H9 (cell line): ENCODE data around the gene TMSB4Y. TPM values are rescaled to one million over a fixed set of nuclear protein-coding genes. Genes with fewer than 3 reads are reported as not detected.

Experiments used
- DNase-seq: peaks from one replicate; pipeline ENCODE4 v3.0.0-alpha.2; 2017
- H2AFZ ChIP-seq: one replicate; pipeline ENCODE4 v1.6.1; 2013; ENCODE audit warnings: mild to moderate bottlenecking, low read length, control low read depth, moderate library complexity
- H2AK5ac ChIP-seq: 2 replicates; pipeline ENCODE4 v1.6.1; 2013; ENCODE audit warnings: low read length, control low read depth, mixed read lengths; ENCODE audit not compliant: insufficient read length
- H2BK120ac ChIP-seq: one replicate; pipeline ENCODE4 v1.6.1; 2013; ENCODE audit warnings: low read depth, mild to moderate bottlenecking, low read length, control low read depth, inconsistent platforms; ENCODE audit not compliant: poor library complexity, severe bottlenecking
- H2BK12ac ChIP-seq: 2 replicates; pipeline ENCODE4 v1.6.1; 2013; ENCODE audit warnings: low read length, control low read depth, mixed read lengths, low read depth; ENCODE audit not compliant: insufficient read length
- H2BK15ac ChIP-seq: 2 replicates; pipeline ENCODE4 v1.6.1; 2013; ENCODE audit warnings: low read depth, low read length, control low read depth
- H2BK20ac ChIP-seq: one replicate; pipeline ENCODE4 v1.6.1; 2013; ENCODE audit warnings: low read depth, mild to moderate bottlenecking, low read length, control low read depth, inconsistent platforms; ENCODE audit not compliant: poor library complexity, severe bottlenecking
- H2BK5ac ChIP-seq: 2 replicates; pipeline ENCODE4 v1.6.1; 2013; ENCODE audit warnings: low read length, control low read depth, mixed read lengths; ENCODE audit not compliant: insufficient read length
- H3K14ac ChIP-seq: 2 replicates; pipeline ENCODE4 v1.6.1; 2013; ENCODE audit warnings: low read length, control low read depth; ENCODE audit not compliant: insufficient read depth
- H3K18ac ChIP-seq: 2 replicates; pipeline ENCODE4 v1.6.1; 2013; ENCODE audit warnings: low read depth, mild to moderate bottlenecking, mixed read lengths, low read length, control low read depth; ENCODE audit not compliant: insufficient read length
- H3K23ac ChIP-seq: 2 replicates; pipeline ENCODE4 v1.6.1; 2013; ENCODE audit warnings: low read length, control low read depth, mixed read lengths, low read depth; ENCODE audit not compliant: insufficient read length
- H3K23me2 ChIP-seq: 2 replicates; pipeline ENCODE4 v1.6.1; 2013; ENCODE audit warnings: low read depth, mild to moderate bottlenecking, mixed read lengths, low read length, control low read depth; ENCODE audit not compliant: insufficient read length, poor library complexity, severe bottlenecking
- H3K27ac ChIP-seq: 2 replicates; pipeline ENCODE4 v1.5.1; 2013; ENCODE audit warnings: low read length, control low read depth, mixed read lengths, low read depth; ENCODE audit not compliant: insufficient read length
- H3K27me3 ChIP-seq: 2 replicates; pipeline ENCODE4 v1.6.1; 2013; ENCODE audit warnings: low read length, control low read depth, inconsistent platforms; ENCODE audit not compliant: insufficient read depth
- H3K4ac ChIP-seq: 2 replicates; pipeline ENCODE4 v1.6.1; 2013; ENCODE audit warnings: low read depth, mild to moderate bottlenecking, control low read depth, inconsistent platforms, low read length, moderate library complexity
- H3K4me1 ChIP-seq: 2 replicates; pipeline ENCODE4 v1.6.1; 2013; ENCODE audit warnings: low read length, control low read depth, inconsistent platforms; ENCODE audit not compliant: insufficient read depth
- H3K4me2 ChIP-seq: 2 replicates; pipeline ENCODE4 v1.6.1; 2013; ENCODE audit warnings: low read length, control low read depth, mixed read lengths; ENCODE audit not compliant: insufficient read length, insufficient read depth
- H3K56ac ChIP-seq: 2 replicates; pipeline ENCODE4 v1.6.1; 2013; ENCODE audit warnings: low read depth, mild to moderate bottlenecking, mixed read lengths, low read length, control low read depth; ENCODE audit not compliant: insufficient read length
- H3K79me1 ChIP-seq: 2 replicates; pipeline ENCODE4 v1.6.1; 2013; ENCODE audit warnings: low read depth, mild to moderate bottlenecking, moderate library complexity, low read length, control low read depth, inconsistent platforms; ENCODE audit not compliant: insufficient read depth, poor library complexity, severe bottlenecking
- H3K79me2 ChIP-seq: 2 replicates; pipeline ENCODE4 v1.6.1; 2013; ENCODE audit warnings: low read length, control low read depth, inconsistent platforms; ENCODE audit not compliant: insufficient read depth
- H3K9ac ChIP-seq: 2 replicates; pipeline ENCODE4 v1.6.1; 2013; ENCODE audit warnings: low read length, control low read depth, mixed read lengths; ENCODE audit not compliant: insufficient read length; ENCODE audit errors: extremely low read depth
- H3K9me3 ChIP-seq: one replicate; pipeline ENCODE4 v1.6.1; 2013; ENCODE audit warnings: low read depth, low read length, inconsistent platforms; ENCODE audit not compliant: control insufficient read depth
- H3T11ph ChIP-seq: one replicate; pipeline ENCODE4 v1.6.1; 2013; ENCODE audit warnings: mild to moderate bottlenecking, low read length, control low read depth, inconsistent platforms
- H4K20me1 ChIP-seq: one replicate; pipeline ENCODE4 v1.6.1; 2013; ENCODE audit not compliant: control insufficient read depth, insufficient read length, insufficient read depth
- H4K5ac ChIP-seq: 2 replicates; pipeline ENCODE4 v1.6.1; 2013; ENCODE audit warnings: low read depth, mild to moderate bottlenecking, mixed read lengths, low read length, control low read depth; ENCODE audit not compliant: insufficient read length
- H4K8ac ChIP-seq: replicated peaks from 2 replicates; pipeline ENCODE4 v1.6.1; 2013; ENCODE audit warnings: low read length, control low read depth, mixed read lengths, low read depth; ENCODE audit not compliant: insufficient read length
- H4K91ac ChIP-seq: 2 replicates; pipeline ENCODE4 v1.6.1; 2013; ENCODE audit warnings: low read depth, mild to moderate bottlenecking, moderate library complexity, mixed read lengths, low read length, control low read depth; ENCODE audit not compliant: insufficient read length
- H3K27ac Mint-ChIP-seq, 3 experiments: 2 replicates in 2 of 3; 3 replicates in 1 of 3; pipeline ENCODE4 v1.8.0; 2020 to 2021; ENCODE audit warnings: mixed read lengths in 3 of 3, mild to moderate bottlenecking in 1 of 3, moderate library complexity in 1 of 3
- H3K27me3 Mint-ChIP-seq: 2 replicates; pipeline ENCODE4 v1.8.0; 2021; ENCODE audit warnings: low read depth, mild to moderate bottlenecking, moderate library complexity, mixed read lengths
- H3K36me3 Mint-ChIP-seq, 3 experiments: 2 replicates in 2 of 3; 3 replicates in 1 of 3; pipeline ENCODE4 v1.8.0; 2020 to 2021; ENCODE audit warnings: low read depth in 3 of 3, mixed read lengths in 3 of 3; ENCODE audit not compliant: insufficient read depth in 1 of 3
- H3K4me1 Mint-ChIP-seq, 2 experiments: 2 replicates each; pipeline ENCODE4 v1.8.0; 2020; ENCODE audit warnings: mixed read lengths in 2 of 2
- H3K4me3 Mint-ChIP-seq, 2 experiments: 2 replicates in 1 of 2; 3 replicates in 1 of 2; pipeline ENCODE4 v1.8.0; 2020 to 2021; ENCODE audit warnings: mild to moderate bottlenecking in 2 of 2, mixed read lengths in 2 of 2, moderate library complexity in 1 of 2
- H3K9me3 Mint-ChIP-seq, 2 experiments: 2 replicates in 1 of 2; 3 replicates in 1 of 2; pipeline ENCODE4 v1.8.0; 2020; ENCODE audit warnings: mild to moderate bottlenecking in 2 of 2, mixed read lengths in 2 of 2, moderate library complexity in 1 of 2
- CTCF ChIP-seq: fragments of 200-600 bp; sonication (generic); conservative IDR thresholded peaks from 3 replicates; pipeline ENCODE4 v1.8.0; 2021; ENCODE audit warnings: antibody characterized with exemption, mild to moderate bottlenecking
- WGBS: extraction: QIAGEN DNeasy Blood & Tissue Kit; methylation state at CpG from one replicate; pipeline ENCODE4 v1.1.7; 2013; ENCODE audit warnings: missing lambda C conversion rate, low lambda C conversion rate, mixed read lengths; ENCODE audit not compliant: insufficient read length; ENCODE audit errors: extremely low coverage; 5-methylcytosine and 5-hydroxymethylcytosine counted together
- total RNA-seq: library from RNA; stranded (reverse); gene quantifications from 2 replicates; pipeline ENCODE4 v1.2.1, GENCODE V29; 2021

The TMSB4Y gene
- total RNA-seq, 1 experiment from 2014 or later, result not detected

- Mint-ChIP-seq H3K9me3 (no peaks in the 10 kb centered on the region), H3K4me1 (no peaks in the 10 kb centered on the region), H3K27me3 (no peaks in the 10 kb centered on the region), H3K4me3 (no peak overlapping the region), H3K27ac (no peak overlapping the region), H3K36me3 (no peaks in the 10 kb centered on the region)
- no peaks in the 10 kb centered on the region for H3K27me3 ChIP-seq
- H3K18ac ChIP-seq, result no peak overlapping the region
- no peak overlapping the region for H3K4me2 ChIP-seq
- H4K20me1 ChIP-seq, result no peaks in the 10 kb centered on the region
- no peaks in the 10 kb centered on the region for H3K4me1 ChIP-seq
- no peak overlapping the region for H2BK5ac ChIP-seq
- DNase-seq, result no peak
- no peak overlapping the region for H3K56ac ChIP-seq
- H3K9me3 ChIP-seq, result no peaks in the 10 kb centered on the region
- no peak overlapping the region for H4K91ac ChIP-seq
- H2AK5ac ChIP-seq, result no peak overlapping the region
- TF ChIP-seq CTCF, result no peak
- H3K27ac ChIP-seq, result no peak overlapping the region
- no peak overlapping the region for H4K8ac ChIP-seq
- H2BK15ac ChIP-seq, result no peak overlapping the region
- no peak overlapping the region for H3K9ac ChIP-seq
- no peak overlapping the region for H3K14ac ChIP-seq
- H2AFZ ChIP-seq, result no peak overlapping the region
- H2BK120ac ChIP-seq, result no peak overlapping the region
- no peaks in the 10 kb centered on the region for H3K79me1 ChIP-seq
- WGBS, result no CpG with 5 or more reads among the region's 1 CpG
- no peak overlapping the region for H3T11ph ChIP-seq
- H3K23ac ChIP-seq, result no peak overlapping the region
- no peak overlapping the region for H3K4ac ChIP-seq
- no peaks in the 10 kb centered on the region for H3K79me2 ChIP-seq
- H4K5ac ChIP-seq, result no peak overlapping the region
- H2BK20ac ChIP-seq, result no peak overlapping the region
- no peak overlapping the region for H2BK12ac ChIP-seq
- no peaks in the 10 kb centered on the region for H3K23me2 ChIP-seq
These were observed 51.0 kb downstream of the TMSB4Y start for GRCh38 chrY:13754661-13755060.

Other genes starting within 250 kb of the TMSB4Y start
- gene UTY, start 223.9 kb upstream of the TMSB4Y start, total RNA-seq, result not detected in 2 replicates